SK-N-SH treated with all-trans-retinoic acid at 6 μM for 48 hours (cell line): ENCODE data around the gene NCLN.

Experiments used
- ATAC-seq: fragments of 200-7000 bp; cut with Tn5 transposase; 3 replicates; pipeline ENCODE4 v1.9.1; 2020; ENCODE audit warnings: mild to moderate bottlenecking, moderate library complexity
- ARNTL ChIP-seq: fragments of 450-650 bp; formaldehyde crosslinking; IDR thresholded peaks from 2 replicates; pipeline ENCODE4 v1.5.0; 2020; ENCODE audit warnings: low read depth, mild to moderate bottlenecking, moderate library complexity, borderline replicate concordance
- BACH2 ChIP-seq: fragments of 250-450 bp; sonication (Bioruptor Pico); IDR thresholded peaks from 2 replicates; pipeline ENCODE4 v1.9.0; 2021; ENCODE audit warnings: mild to moderate bottlenecking, borderline replicate concordance
- CSDC2 ChIP-seq: fragments of 250-450 bp; sonication (Bioruptor Pico); IDR thresholded peaks from 2 replicates; pipeline ENCODE4 v1.5.0; 2020; ENCODE audit warnings: mild to moderate bottlenecking, moderate library complexity
- CSRNP3 ChIP-seq: fragments of 250-450 bp; sonication (Bioruptor Pico); IDR thresholded peaks from 2 replicates; pipeline ENCODE4 v1.5.1; 2021; ENCODE audit warnings: mild to moderate bottlenecking, moderate library complexity
- ESRRG ChIP-seq: fragments of 250-450 bp; sonication (Bioruptor Pico); IDR thresholded peaks from 2 replicates; pipeline ENCODE4 v1.6.1; 2021; ENCODE audit warnings: mild to moderate bottlenecking
- GLIS3 ChIP-seq: fragments of 250-450 bp; sonication (Bioruptor Pico); IDR thresholded peaks from 2 replicates; pipeline ENCODE4 v1.5.0; 2020; ENCODE audit warnings: mild to moderate bottlenecking, moderate library complexity
- ISL1 ChIP-seq: fragments of 250-450 bp; sonication (Bioruptor Pico); IDR thresholded peaks from 2 replicates; pipeline ENCODE4 v2.1.2; 2022; ENCODE audit warnings: mild to moderate bottlenecking, moderate library complexity
- OSR1 ChIP-seq: fragments of 250-450 bp; sonication (Bioruptor Pico); IDR thresholded peaks from 2 replicates; pipeline ENCODE4 v1.8.0; 2022; ENCODE audit warnings: moderate library complexity, mild to moderate bottlenecking, inconsistent platforms
- PATZ1 ChIP-seq: fragments of 250-450 bp; sonication (Bioruptor Pico); IDR thresholded peaks from 2 replicates; pipeline ENCODE4 v1.8.0; 2020; ENCODE audit warnings: mild to moderate bottlenecking, moderate library complexity, borderline replicate concordance
- POU6F1 ChIP-seq: fragments of 250-450 bp; sonication (Bioruptor Pico); IDR thresholded peaks from 2 replicates; pipeline ENCODE4 v1.8.0; 2021; ENCODE audit warnings: low read depth, mild to moderate bottlenecking, moderate library complexity, borderline replicate concordance
- PPARA ChIP-seq: fragments of 250-450 bp; sonication (Bioruptor Pico); IDR thresholded peaks from 2 replicates; pipeline ENCODE4 v1.5.0; 2020; ENCODE audit warnings: mild to moderate bottlenecking, borderline replicate concordance
- RARB ChIP-seq: fragments of 250-450 bp; sonication (Bioruptor Pico); IDR thresholded peaks from 2 replicates; pipeline ENCODE4 v1.8.0; 2021; ENCODE audit warnings: mild to moderate bottlenecking, moderate library complexity
- SNAI2 ChIP-seq: fragments of 250-450 bp; sonication (Bioruptor Pico); IDR thresholded peaks from 2 replicates; pipeline ENCODE4 v1.5.0; 2020; ENCODE audit warnings: mild to moderate bottlenecking, moderate library complexity
- TCF4 ChIP-seq: fragments of 250-450 bp; sonication (Bioruptor Pico); IDR thresholded peaks from 2 replicates; pipeline ENCODE4 v1.8.0; 2021; ENCODE audit warnings: mild to moderate bottlenecking, moderate library complexity, borderline replicate concordance
- TSHZ2 ChIP-seq: fragments of 250-450 bp; sonication (Bioruptor Pico); IDR thresholded peaks from 2 replicates; pipeline ENCODE4 v1.5.0; 2020; ENCODE audit warnings: mild to moderate bottlenecking, moderate library complexity
- ZC3H10 ChIP-seq: fragments of 250-450 bp; sonication (Bioruptor Pico); IDR thresholded peaks from 2 replicates; pipeline ENCODE4 v1.5.1; 2021; ENCODE audit warnings: mild to moderate bottlenecking, moderate library complexity
- ZFP3 ChIP-seq: fragments of 250-450 bp; sonication (Bioruptor Pico); IDR thresholded peaks from 2 replicates; pipeline ENCODE4 v1.5.0; 2020; ENCODE audit warnings: mild to moderate bottlenecking, moderate library complexity
- ZFP30 ChIP-seq: fragments of 450-650 bp; formaldehyde crosslinking; IDR thresholded peaks from 2 replicates; pipeline ENCODE4 v1.5.0; 2022; ENCODE audit warnings: mild to moderate bottlenecking, moderate library complexity
- ZNF565 ChIP-seq: fragments of 450-650 bp; formaldehyde crosslinking; conservative IDR thresholded peaks from 2 replicates; pipeline ENCODE4 v1.5.0; 2020; ENCODE audit warnings: low read depth, mild to moderate bottlenecking, moderate library complexity
- ZNF70 ChIP-seq: fragments of 450-650 bp; formaldehyde crosslinking; IDR thresholded peaks from 2 replicates; pipeline ENCODE4 v1.5.0; 2020; ENCODE audit warnings: mild to moderate bottlenecking, moderate library complexity
- ZNF8 ChIP-seq: fragments of 450-650 bp; formaldehyde crosslinking; IDR thresholded peaks from 2 replicates; pipeline ENCODE4 v1.5.0; 2020; ENCODE audit warnings: mild to moderate bottlenecking, moderate library complexity

NCLN gene

GRCh38 chr19:3149089-3149488 is 36.6 kb upstream of the NCLN start:
- TF ChIP-seq PPARA (no peak), ZC3H10 (CRISPR knock-in tag) (no peak)
- no peak for ATAC-seq

- no peak for ATAC-seq
- TF ChIP-seq POU6F1 (CRISPR knock-in tag): no peak
- TF ChIP-seq GLIS3 (CRISPR knock-in tag): no peak
- TF ChIP-seq ZFP3: no peak
- TF ChIP-seq PATZ1: no peak
- no peak for TF ChIP-seq PPARA
- no peak for TF ChIP-seq ZNF70 (CRISPR knock-in tag)
- TF ChIP-seq ZNF8 (CRISPR knock-in tag): no peak
- TF ChIP-seq ZC3H10 (CRISPR knock-in tag): no peak
- TF ChIP-seq TSHZ2 (CRISPR knock-in tag): no peak
- no peak for TF ChIP-seq ZNF565
- TF ChIP-seq CSRNP3: no peak
- TF ChIP-seq CSDC2 (CRISPR knock-in tag): no peak
- no peak for TF ChIP-seq BACH2 (CRISPR knock-in tag)
- no peak for TF ChIP-seq TCF4 (CRISPR knock-in tag)
- no peak for TF ChIP-seq ZFP30 (CRISPR knock-in tag)
- TF ChIP-seq RARB (CRISPR knock-in tag): no peak
- no peak for TF ChIP-seq SNAI2 (CRISPR knock-in tag)
- TF ChIP-seq ARNTL (CRISPR knock-in tag): no peak
- TF ChIP-seq OSR1 (CRISPR knock-in tag): no peak
These were observed 35.9 kb upstream of the NCLN start for GRCh38 chr19:3149526-3150505.

GRCh38 chr19:3150739-3151329 is 34.9 kb upstream of the NCLN start:
- no peak for ATAC-seq

More at GRCh38 chr19:3150739-3151329, 34.9 kb upstream of the NCLN start:
- TF ChIP-seq ZFP3: no peak
- no peak for TF ChIP-seq CSRNP3
- no peak for TF ChIP-seq ISL1 (CRISPR knock-in tag)
- TF ChIP-seq OSR1 (CRISPR knock-in tag): no peak
- TF ChIP-seq SNAI2 (CRISPR knock-in tag): no peak
- TF ChIP-seq ESRRG (CRISPR knock-in tag): no peak
- TF ChIP-seq POU6F1 (CRISPR knock-in tag): no peak
